HG03066 (cell line): ENCODE measurements around the gene PBX1.

ENCODE experiments used
- ATAC-seq: cut with Tn5 transposase; IDR thresholded peaks from one replicate; pipeline ENCODE4 v1.9.1; 2021; ENCODE audit warnings: low read depth; ENCODE audit not compliant: unreplicated experiment

Gene PBX1

DNA sequence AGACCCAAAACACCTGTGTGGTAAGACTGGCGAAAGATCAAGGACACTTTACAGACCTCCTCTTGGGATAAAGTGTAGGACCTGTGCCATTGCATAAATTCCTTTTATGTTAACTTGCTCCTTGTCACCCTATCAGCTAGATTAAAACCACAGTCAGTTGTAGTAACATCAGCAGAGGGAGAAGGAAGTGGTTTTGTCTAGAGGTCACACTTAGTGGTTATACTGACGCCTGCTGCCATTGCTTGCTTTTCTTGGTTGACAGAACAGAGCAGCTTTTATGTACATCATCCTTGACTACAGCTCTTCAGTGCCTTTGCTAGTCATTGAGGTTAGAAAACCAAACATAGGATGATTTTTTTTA, 101.4 kb downstream of the PBX1 start:
- ATAC-seq, result no peak

DNA sequence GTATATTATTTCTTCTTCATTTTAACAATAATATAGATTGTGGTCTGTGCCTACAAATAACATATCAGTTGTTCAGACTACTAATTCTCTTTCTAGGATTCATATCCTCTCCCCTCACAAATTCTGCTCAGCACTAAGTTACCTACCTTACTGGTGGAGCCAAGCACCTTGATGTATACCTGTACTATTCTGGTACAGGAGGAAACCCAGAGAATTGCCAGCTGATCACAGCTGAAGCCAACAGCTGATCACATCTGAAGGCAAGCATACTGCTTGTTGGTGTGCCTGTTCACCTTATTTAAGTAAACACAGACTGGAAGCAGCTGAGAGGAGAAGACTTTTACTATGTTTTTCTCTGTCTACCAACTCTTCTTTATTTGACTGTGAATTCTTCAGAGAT, 101.8 kb downstream of the PBX1 start:
- no peak for ATAC-seq

DNA sequence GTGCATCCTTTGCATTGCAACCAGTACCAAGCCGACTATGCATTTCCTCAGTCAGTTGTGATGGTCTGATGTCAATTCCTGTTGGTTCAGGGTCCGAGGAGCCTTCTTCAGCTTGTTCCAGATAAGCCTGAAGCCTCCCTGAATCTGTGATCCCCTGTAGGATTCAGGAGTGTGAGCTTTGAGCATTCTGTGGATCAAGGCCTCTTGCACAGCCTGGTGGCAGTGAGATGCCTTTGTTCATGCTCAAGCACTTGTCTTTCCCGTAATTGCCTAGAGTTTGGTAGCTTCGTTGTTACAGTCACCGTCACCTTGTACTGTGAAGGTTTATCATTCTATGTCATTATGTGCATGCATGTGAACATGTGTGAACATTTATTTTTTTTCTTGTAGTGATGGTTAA, 103.5 kb downstream of the PBX1 start:
- ATAC-seq, result no peak

DNA sequence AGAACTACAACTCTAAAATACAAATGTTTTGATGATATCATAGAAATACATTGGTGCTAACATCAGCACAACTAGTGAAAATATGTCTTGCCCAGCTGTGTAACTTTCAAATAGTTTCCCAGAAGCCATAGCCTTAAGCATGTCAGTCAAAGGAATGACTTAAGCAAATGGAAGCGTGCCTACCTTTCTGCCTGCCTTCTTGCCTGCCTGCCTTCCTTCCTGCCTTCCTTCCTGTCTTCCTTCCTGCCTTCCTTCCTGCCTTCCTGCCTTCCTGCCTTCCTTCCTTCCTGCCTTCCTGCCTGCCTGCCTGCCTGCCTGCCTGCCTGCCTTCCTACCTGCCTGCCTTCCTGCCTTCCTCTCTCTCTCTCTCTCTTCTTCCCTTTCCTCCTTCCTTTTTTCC, 104.0 kb downstream of the PBX1 start:
- no peak for ATAC-seq

GRCh38 chr1:164664127-164664526, 105.1 kb downstream of the PBX1 start:
- no peak for ATAC-seq

DNA sequence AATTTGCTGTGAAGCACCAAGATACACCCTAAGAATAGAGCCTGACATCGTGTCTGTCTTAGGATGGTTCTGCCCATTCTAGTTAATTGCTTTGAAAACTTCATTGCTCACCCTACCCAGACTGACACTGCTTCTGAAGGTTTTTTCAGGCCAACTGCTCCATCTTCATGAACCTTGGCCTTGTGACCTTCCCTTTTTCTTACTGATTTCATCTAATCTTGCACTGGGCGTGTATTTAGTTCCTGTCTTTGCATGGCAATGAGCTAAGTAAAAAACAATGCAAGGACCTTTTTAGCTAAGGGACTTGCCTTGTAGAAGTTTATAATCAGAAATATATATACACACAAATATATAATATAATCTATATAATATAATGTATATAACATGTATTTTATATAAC, 108.0 kb downstream of the PBX1 start:
- no peak for ATAC-seq

GRCh38 chr1:164667600-164667999, 108.6 kb downstream of the PBX1 start:
- no peak for ATAC-seq

DNA sequence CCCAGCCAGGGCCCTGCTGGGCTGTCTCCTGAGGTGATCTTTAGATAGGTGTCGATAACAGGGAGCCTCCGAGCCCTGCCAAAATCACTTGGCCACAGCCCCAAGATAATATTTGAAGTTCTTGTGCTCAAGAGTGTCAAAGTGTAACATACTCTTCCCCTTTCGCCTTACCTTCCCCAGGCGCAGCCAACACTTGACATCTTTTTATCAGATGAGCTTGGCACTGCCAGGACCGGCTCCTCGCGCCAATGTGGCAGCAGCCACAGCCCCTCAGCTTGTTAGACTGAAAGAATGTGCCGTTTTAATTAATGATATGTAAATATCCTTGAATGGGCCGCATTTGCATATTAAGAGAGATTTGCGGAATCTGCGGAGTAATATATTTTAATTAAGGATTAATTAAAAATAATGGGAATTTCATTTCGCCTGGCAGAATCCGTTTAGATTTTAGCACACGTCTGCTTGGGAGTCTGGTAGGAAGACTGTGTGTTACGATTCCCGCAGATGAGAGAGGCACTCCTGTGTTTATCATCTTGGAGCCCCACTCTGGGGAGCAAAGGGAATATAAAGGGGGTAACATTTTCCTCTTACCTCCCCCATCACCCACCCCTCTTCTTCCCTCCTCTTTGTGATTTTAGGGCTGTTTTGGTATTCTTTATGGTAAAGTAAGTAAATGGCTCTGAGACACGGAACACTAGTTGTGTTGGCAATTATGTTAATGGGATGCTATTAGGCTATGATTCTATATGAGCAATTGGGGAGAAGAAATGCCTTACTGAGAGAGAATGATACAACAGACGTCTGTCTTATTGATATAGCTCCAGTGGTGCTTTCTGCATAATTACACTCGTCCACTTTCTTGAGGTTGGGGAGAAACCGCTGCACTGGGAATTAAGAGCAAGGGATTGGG, 109.8 kb downstream of the PBX1 start:
- no peak for ATAC-seq

DNA sequence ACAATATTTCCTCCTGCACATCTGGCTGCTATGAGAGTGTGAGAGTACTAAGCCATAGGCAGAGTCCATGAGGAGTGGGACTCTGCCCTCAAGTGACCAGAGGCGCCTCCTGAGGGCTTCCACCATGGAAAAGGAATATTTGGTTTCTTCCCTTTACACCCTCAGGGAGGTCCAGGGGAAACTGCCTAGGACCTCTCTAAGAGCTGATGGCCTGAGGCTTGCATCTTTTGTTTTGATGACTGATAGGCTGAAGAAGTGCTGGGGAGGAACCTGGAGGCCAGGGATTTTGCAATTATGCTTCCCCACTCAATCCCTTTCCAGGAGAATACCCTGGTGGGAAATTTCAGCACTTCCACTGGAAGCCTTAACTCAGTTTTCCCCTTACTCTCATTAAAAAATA, 111.0 kb downstream of the PBX1 start:
- no peak for ATAC-seq

- no peak for ATAC-seq
These were observed 111.8 kb downstream of the PBX1 start for GRCh38 chr1:164670786-164671185.

GRCh38 chr1:164671323-164671965, 112.5 kb downstream of the PBX1 start:
- no peak for ATAC-seq

DNA sequence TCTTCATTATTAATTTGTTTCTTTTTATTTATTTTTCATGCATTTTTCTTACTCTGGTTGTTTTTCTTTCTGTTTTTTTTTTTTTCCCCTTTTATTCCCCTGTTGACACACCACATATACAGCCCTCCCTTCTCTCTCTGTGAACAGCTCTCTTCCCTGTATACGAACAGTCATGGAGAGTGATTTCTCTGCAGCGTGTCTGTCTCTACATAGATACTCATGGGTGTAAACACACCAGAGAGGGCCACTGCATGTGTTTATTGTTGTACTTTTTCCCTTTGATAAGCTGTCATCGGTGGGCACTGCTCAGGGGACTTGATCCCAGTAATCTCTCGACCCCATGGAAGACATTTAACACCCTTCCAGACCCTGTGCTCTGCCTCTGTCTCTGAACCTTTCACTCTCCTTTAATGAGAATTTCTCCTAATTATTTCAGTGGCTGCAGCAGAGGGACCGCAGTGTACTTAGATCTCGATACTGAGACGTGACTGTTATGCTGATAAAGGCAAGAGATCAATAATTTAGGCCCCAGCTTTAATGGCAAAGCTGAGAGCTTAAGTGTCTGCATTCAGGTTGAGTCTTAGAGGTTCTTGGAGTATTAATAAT, 113.1 kb downstream of the PBX1 start:
- ATAC-seq, result no peak

DNA sequence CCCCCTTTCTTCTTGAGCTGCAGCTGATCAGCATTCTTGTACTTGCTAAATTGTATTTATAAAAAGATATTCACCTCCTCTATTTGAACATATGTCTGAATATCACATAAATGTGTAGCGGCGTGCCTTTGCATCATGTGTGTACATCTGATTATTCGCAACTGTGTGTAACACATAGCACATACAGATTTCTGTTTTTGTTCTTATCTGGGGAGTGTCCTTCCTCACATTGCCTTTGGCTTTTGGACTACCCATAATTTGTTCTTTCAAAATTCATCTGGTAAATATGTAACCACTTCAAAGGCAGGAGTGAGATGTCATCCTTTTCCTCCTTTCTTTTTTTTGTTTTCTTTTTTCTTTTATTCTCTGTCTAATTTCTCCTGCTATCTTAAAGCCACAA, 113.6 kb downstream of the PBX1 start:
- ATAC-seq, result no peak

DNA sequence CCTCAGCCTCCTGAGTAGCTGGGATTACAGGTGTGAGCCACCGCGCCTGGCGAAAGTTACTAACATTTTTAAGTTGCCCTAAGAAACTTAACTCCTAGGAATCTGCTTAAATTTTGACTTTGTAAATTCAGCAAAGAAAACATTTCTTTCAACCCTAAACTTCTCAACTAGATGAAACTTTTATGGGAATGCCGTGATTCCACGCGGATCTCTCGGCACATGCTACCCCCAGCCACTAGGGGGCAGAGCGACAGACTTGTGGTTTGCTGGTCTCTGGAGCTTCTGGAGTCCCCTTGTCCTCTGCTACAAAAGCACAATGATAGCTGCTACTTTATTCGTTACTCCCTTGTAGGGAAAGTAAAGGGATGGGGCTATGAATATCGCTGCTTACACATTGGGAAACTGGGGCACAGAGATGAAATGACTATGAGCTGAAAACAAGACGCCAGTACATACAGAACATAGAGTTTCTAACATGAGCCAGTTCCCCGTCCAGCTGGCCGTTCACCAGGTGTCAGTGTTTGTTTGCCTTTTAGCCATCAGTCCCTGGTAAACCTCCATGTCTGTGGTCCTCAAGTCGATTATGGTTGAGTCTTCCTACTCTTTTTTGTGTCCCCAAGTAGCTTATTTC, 114.7 kb downstream of the PBX1 start:
- ATAC-seq, result no peak

GRCh38 chr1:164675342-164675904, 116.4 kb downstream of the PBX1 start:
- ATAC-seq, result no peak

DNA sequence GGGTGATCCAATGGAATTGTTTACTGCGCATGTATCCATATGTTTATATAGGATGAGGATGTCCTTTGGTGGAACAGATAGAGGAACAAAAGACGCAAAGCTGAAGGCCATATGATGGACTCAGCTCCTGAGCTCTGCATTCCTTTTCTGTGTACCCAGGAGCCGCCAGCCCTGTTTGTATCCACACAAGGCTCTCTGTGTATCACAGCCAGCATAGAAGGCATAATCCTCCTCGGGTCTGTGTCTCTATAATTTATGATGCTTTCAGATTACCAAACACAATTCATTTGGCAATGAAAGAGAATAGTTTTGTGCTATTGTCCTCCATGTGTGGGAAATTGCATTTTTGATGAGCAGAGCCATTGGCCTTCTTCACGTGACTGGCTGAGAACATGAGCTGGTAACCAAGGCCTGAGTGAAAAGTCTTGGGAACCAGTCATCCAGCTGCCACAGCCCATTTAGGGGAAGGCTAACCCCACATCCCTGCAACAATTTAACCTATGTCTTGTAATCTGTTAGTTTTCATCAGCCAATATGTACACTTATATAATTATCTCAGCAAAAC, 119.2 kb downstream of the PBX1 start:
- no peak for ATAC-seq

DNA sequence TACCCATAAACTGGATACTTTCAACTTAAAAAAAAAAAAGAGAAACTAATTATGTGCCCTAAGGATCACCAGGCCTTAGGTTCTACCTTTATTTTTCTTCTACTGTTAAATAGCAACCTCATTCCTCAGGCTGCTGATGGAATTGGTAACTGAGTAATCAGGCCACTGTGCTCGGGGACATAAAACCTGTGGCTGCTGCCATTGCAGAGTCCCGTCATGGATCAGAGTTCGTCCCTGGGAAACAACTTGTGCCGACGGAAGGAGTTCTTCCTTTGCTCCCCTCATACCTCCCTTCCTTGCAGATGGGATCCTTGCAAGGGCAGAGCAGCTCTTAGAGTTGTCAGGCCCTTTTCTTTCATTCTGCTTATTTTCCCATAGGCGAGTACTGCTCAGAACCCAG, 123.6 kb downstream of the PBX1 start:
- no peak for ATAC-seq

DNA sequence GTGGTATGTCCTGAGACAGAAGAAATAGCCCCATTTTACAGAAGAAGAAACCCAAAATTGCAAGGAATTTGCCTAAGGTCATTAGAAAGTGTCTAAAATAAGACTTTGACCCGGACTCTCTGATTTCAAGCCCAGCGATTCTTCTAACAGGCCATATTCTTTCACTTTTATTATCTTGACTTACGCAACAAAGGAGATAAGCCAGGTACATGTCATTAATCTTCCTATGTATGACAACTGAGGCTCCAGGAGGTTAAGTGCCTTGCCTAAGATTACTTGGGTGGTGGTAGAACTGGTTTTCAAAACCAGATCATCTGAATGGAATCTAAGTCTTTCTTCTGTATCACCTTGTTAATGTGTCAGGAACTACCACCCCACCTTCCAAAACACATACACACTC, 124.3 kb downstream of the PBX1 start:
- ATAC-seq, result no peak

DNA sequence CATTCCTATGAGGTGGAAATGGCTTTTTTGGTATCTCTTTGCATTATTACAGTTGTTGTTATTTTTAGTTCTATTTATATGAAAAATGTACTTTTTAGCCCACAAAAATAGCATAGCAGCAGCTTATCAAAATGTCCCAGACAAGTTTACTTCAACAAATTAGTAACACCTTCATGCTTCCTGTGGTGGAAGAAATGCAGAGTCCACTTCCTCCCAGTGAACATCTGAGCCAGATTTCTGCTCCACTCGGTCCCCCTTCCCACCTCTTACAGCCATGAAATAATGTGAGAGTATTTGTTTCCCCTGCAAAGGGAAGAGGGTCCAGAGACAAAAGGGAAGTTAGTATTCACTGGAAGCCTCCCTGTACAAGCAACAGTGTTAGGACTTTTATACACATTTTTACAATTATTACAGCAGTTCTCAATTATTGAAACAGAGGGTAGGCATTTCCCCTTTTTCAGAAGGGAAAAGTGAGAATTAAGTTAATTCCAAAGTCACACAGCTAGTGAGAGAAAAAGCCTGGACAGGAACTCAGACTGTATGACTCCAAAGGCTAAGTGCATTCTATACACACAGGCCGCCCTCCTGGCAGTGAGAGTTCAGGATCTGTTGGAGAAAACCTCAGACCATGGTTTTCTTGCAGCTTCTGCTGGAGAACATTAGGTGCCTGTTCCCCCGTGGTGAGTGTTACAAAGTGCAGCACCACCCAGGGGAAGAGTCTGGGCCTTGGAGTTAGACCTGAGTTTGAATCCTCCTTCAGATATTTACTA, 126.5 kb downstream of the PBX1 start:
- no peak for ATAC-seq

GRCh38 chr1:164687777-164688176, 128.8 kb downstream of the PBX1 start:
- no peak for ATAC-seq
